Cardiac fibroblast (primary cell): ENCODE results near the gene GNAT3.

Source experiments
- DNase-seq, 2 donors: peaks; one replicate each; pipeline versions ENCODE4 v3.0.0 to v3.0.0-alpha.2; 2010; ENCODE audit warnings: low read depth in 2 of 2
- H3K4me3 ChIP-seq, 2 donors: replicated peaks in 1 of 2; 1 replicate in 1 of 2; 2 replicates in 1 of 2; pipeline ENCODE4 v1.5.1; 2011; ENCODE audit warnings: low read depth in 2 of 2, low read length in 2 of 2, mild to moderate bottlenecking in 2 of 2, moderate library complexity in 1 of 2
- TF ChIP-seq, protein P1 (sequence below): IDR thresholded peaks from one replicate; pipeline ENCODE4 v1.5.1; 2011; ENCODE audit warnings: low read depth, mild to moderate bottlenecking, low read length, inconsistent platforms

Gene GNAT3

DNA sequence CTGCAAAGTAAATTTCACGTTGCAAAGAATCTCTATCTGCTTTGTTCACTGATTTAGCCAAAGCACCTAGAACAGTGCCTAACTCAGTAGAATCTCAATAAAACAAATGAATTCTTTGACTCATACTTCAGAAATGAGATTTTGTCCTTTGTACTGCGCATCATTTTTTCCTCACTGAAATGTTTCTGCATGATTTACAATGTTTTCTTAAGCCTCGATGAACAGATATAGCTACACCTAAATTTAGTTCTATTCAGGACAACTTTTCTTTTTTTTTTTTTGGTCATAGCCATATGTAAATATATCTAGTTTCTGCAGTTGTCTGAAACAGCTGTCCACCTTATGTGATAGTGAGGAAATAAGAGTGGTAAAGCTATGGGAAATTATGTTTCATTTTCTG, 15.3 kb downstream of the GNAT3 start:
- TF ChIP-seq, protein P1, sequence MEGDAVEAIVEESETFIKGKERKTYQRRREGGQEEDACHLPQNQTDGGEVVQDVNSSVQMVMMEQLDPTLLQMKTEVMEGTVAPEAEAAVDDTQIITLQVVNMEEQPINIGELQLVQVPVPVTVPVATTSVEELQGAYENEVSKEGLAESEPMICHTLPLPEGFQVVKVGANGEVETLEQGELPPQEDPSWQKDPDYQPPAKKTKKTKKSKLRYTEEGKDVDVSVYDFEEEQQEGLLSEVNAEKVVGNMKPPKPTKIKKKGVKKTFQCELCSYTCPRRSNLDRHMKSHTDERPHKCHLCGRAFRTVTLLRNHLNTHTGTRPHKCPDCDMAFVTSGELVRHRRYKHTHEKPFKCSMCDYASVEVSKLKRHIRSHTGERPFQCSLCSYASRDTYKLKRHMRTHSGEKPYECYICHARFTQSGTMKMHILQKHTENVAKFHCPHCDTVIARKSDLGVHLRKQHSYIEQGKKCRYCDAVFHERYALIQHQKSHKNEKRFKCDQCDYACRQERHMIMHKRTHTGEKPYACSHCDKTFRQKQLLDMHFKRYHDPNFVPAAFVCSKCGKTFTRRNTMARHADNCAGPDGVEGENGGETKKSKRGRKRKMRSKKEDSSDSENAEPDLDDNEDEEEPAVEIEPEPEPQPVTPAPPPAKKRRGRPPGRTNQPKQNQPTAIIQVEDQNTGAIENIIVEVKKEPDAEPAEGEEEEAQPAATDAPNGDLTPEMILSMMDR: no peak
- H3K4me3 ChIP-seq: no peak overlapping the region
- DNase-seq: peak in 1 of 2 donors; percentile 59

DNA sequence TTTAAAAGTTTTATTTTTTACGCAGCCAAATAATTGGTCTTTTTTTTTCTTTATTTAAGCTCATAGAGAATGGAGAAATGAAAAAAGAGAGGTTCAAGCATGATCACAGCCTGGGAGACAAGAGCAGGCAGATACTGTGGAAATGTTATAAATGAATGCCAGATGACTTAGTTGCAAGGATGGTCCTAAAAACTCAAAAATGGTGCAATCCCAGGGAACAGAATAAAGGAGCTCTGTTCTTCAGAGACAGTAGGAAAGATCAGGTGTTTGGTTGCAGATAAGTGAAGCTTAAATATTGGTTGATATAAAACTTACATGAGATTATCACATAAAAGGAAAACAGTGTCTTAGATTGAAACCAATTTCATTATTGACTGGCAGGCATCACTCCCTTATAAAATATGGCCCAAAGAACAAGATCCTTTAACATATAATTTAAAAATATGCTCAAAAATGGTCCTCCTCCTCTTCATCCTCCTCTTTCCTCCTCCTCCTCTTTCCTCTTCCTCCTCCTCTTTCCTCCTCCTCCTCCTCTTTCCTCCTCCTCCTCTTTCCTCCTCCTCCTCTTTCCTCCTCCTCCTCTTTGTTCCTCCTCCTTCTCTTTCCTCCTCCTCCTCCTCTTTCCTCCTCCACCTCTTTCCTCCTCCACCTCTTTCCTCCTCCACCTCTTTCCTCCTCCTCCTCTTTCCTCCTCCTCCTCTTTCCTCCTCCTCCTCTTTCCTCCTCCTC, 18.6 kb downstream of the GNAT3 start:
- no peak for DNase-seq
- no peak overlapping the region for H3K4me3 ChIP-seq
- TF ChIP-seq, protein P1: no peak

DNA sequence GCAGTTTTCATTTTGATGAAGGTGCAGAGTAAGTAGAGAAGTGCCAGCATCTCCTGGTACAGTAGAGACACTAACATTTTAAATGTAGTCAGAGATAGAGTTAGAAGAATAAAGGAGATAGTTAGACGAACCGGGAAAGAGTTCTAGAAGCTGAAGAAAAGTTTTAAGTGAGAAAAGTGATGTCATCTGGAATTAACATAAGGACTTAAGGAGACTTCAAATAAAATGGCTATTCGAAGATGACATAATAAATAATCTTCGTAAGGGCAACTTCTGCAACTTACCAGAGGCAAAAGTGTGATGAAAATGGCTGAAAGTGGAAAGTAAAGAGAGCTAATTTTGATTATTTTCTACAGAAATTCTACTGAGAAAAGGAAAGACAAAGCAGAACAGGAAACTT, 20.4 kb downstream of the GNAT3 start:
- no peak overlapping the region for H3K4me3 ChIP-seq
- DNase-seq: no peak
- TF ChIP-seq, protein P1: no peak

DNA sequence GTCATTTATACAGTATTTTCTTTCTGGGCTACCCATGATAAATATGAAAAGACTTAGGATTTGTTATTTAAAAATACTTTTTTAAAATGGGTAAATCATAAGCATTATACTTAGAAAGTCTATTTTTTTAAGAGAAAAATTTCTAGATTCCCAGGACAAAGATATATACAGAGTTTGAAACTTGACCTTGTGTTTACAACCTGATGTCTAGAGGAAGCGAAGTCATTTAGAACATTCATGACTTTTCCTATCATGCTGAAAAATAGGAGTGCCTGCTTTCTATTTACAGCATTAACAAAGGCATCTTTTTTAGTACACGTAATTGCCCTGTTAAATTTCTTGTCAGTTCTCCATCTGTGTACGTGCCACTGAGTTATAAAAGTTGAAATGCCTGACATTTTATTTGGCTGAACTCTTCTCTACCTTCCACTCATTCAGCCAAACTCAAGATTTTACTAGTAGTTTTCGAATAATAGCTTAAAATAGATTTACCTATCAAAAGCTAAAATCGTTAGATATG, 23.0 kb downstream of the GNAT3 start:
- DNase-seq: no peak
- no peak overlapping the region for H3K4me3 ChIP-seq
- TF ChIP-seq, protein P1: no peak

DNA sequence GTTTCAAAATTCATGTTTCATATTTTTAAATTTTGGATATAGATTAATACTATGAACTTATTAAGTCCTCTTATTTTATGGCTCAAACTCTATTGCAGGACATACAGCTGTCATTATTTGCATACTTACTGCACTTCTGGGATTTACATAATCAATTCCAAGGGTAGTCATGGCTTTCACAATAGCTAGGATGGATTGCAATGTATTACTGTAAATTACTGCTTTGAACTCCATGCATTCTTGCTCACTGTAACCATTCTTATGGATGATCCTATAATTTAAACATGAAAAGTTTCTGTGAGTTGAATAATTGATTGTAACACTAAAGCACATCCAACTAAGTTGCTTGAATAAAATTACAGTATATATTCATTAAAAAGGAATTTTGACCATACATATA, 23.5 kb downstream of the GNAT3 start:
- TF ChIP-seq, protein P1: no peak
- H3K4me3 ChIP-seq: no peak overlapping the region
- DNase-seq: peak in 1 of 2 donors; percentile 55

DNA sequence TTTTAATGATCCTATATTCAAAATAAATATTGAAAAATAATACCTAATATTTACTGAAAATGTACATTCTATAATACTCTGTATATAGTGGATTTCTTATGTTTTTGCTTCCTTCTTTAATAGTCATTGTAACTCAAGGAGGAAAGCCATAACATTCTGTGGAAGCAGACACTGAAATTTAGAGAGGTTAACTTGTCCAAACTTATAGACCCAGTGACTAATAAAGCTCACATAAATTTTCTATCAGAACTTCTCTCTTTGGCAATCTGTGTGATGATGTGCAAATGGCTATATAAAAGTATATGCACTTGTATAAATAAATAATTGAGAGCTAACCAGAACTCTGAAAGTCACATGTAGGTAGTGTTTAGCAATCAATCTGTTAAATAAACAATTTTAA, 26.1 kb downstream of the GNAT3 start:
- no peak for DNase-seq
- TF ChIP-seq, protein P1: no peak
- H3K4me3 ChIP-seq: no peak overlapping the region
